H1 (cell line): ENCODE measurements around the gene TNIP1. TPM values are rescaled to one million over a fixed set of nuclear protein-coding genes. Genes with fewer than 3 reads are reported as not detected.

Experiments used
- ATF2 ChIP-seq: IDR thresholded peaks from 2 replicates; pipeline ENCODE4 v1.6.1; 2012; ENCODE audit warnings: low read length, inconsistent platforms
- PHF8 ChIP-seq: fragments of 200-600 bp; sonication (generic); conservative IDR thresholded peaks from 2 replicates; pipeline ENCODE4 v1.7.1; 2012; ENCODE audit warnings: low read depth, mild to moderate bottlenecking, inconsistent platforms, low read length, moderate library complexity
- RAD21 ChIP-seq, 2 experiments: IDR thresholded peaks in 1 of 2; conservative IDR thresholded peaks in 1 of 2; 2 replicates each; pipeline ENCODE4 v1.6.1; 2011; ENCODE audit warnings: low read depth in 2 of 2, low read length in 2 of 2, improper control_type of control experiment in 1 of 2, inconsistent platforms in 1 of 2, mild to moderate bottlenecking in 1 of 2, moderate library complexity in 1 of 2
- SAP30 ChIP-seq: fragments of 300-600 bp; sonication (generic); IDR thresholded peaks from 2 replicates; pipeline ENCODE4 v1.7.1; 2012; ENCODE audit warnings: low read length, moderate library complexity, mild to moderate bottlenecking, inconsistent platforms; ENCODE audit not compliant: insufficient read depth, insufficient replicate concordance
- SP2 ChIP-seq: IDR thresholded peaks from 2 replicates; pipeline ENCODE4 v1.6.1; 2012; ENCODE audit warnings: mild to moderate bottlenecking, low read length, inconsistent platforms
- TEAD4 ChIP-seq: IDR thresholded peaks from 2 replicates; pipeline ENCODE4 v1.6.1; 2012; ENCODE audit warnings: low read depth, low read length, inconsistent platforms, mixed read lengths
- polyA plus RNA-seq, 7 experiments: library from polyadenylated mRNA; depleted of rRNA in 3 of 7; stranded (reverse) in 5 of 7; unstranded in 2 of 7; fragments of >200 nt in 5 of 7; fragments of 200-250 nt in 2 of 7; gene quantifications; 1 replicate in 5 of 7; 2 replicates in 1 of 7; 4 replicates in 1 of 7; pipeline versions ENCODE4 v1.2.1 to v1.2.3, GENCODE V29; 2011 to 2013; ENCODE audit warnings: missing spikeins in 2 of 7, mixed read lengths in 2 of 7
- total RNA-seq: library from RNA; stranded (reverse); fragmentation: NEBNext Ultra II Directional; extraction: Animal tissue kit (Norgen Biotek cat#: 25700); gene quantifications from 2 replicates; pipeline ENCODE4 v1.2.1, GENCODE V29; 2021
- TF ChIP-seq, protein P1 (sequence below): fragments of 300-600 bp; sonication (generic); IDR thresholded peaks from 2 replicates; pipeline ENCODE4 v1.7.1; 2012; ENCODE audit warnings: low read length, moderate library complexity, mild to moderate bottlenecking, inconsistent platforms; ENCODE audit not compliant: insufficient replicate concordance

Gene TNIP1
- total and polyA plus RNA-seq, 2 of the 8 experiments (the other 6 are each of a cell fraction or from before 2014, with no cell fraction given) = 14.2 to 31.9 TPM

- TF ChIP-seq, protein P1, sequence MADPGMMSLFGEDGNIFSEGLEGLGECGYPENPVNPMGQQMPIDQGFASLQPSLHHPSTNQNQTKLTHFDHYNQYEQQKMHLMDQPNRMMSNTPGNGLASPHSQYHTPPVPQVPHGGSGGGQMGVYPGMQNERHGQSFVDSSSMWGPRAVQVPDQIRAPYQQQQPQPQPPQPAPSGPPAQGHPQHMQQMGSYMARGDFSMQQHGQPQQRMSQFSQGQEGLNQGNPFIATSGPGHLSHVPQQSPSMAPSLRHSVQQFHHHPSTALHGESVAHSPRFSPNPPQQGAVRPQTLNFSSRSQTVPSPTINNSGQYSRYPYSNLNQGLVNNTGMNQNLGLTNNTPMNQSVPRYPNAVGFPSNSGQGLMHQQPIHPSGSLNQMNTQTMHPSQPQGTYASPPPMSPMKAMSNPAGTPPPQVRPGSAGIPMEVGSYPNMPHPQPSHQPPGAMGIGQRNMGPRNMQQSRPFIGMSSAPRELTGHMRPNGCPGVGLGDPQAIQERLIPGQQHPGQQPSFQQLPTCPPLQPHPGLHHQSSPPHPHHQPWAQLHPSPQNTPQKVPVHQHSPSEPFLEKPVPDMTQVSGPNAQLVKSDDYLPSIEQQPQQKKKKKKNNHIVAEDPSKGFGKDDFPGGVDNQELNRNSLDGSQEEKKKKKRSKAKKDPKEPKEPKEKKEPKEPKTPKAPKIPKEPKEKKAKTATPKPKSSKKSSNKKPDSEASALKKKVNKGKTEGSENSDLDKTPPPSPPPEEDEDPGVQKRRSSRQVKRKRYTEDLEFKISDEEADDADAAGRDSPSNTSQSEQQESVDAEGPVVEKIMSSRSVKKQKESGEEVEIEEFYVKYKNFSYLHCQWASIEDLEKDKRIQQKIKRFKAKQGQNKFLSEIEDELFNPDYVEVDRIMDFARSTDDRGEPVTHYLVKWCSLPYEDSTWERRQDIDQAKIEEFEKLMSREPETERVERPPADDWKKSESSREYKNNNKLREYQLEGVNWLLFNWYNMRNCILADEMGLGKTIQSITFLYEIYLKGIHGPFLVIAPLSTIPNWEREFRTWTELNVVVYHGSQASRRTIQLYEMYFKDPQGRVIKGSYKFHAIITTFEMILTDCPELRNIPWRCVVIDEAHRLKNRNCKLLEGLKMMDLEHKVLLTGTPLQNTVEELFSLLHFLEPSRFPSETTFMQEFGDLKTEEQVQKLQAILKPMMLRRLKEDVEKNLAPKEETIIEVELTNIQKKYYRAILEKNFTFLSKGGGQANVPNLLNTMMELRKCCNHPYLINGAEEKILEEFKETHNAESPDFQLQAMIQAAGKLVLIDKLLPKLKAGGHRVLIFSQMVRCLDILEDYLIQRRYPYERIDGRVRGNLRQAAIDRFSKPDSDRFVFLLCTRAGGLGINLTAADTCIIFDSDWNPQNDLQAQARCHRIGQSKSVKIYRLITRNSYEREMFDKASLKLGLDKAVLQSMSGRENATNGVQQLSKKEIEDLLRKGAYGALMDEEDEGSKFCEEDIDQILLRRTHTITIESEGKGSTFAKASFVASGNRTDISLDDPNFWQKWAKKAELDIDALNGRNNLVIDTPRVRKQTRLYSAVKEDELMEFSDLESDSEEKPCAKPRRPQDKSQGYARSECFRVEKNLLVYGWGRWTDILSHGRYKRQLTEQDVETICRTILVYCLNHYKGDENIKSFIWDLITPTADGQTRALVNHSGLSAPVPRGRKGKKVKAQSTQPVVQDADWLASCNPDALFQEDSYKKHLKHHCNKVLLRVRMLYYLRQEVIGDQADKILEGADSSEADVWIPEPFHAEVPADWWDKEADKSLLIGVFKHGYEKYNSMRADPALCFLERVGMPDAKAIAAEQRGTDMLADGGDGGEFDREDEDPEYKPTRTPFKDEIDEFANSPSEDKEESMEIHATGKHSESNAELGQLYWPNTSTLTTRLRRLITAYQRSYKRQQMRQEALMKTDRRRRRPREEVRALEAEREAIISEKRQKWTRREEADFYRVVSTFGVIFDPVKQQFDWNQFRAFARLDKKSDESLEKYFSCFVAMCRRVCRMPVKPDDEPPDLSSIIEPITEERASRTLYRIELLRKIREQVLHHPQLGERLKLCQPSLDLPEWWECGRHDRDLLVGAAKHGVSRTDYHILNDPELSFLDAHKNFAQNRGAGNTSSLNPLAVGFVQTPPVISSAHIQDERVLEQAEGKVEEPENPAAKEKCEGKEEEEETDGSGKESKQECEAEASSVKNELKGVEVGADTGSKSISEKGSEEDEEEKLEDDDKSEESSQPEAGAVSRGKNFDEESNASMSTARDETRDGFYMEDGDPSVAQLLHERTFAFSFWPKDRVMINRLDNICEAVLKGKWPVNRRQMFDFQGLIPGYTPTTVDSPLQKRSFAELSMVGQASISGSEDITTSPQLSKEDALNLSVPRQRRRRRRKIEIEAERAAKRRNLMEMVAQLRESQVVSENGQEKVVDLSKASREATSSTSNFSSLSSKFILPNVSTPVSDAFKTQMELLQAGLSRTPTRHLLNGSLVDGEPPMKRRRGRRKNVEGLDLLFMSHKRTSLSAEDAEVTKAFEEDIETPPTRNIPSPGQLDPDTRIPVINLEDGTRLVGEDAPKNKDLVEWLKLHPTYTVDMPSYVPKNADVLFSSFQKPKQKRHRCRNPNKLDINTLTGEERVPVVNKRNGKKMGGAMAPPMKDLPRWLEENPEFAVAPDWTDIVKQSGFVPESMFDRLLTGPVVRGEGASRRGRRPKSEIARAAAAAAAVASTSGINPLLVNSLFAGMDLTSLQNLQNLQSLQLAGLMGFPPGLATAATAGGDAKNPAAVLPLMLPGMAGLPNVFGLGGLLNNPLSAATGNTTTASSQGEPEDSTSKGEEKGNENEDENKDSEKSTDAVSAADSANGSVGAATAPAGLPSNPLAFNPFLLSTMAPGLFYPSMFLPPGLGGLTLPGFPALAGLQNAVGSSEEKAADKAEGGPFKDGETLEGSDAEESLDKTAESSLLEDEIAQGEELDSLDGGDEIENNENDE = no peak
- TF ChIP-seq RAD21 (IDR thresholded peaks at IDR 0.05 in 1 of 2, conservative IDR thresholded peaks at IDR 0.05 in 1 of 2; ENCODE audit: low read depth in 2 of 2, low read length in 2 of 2) (no peak), PHF8 (no peak), ATF2 (no peak), SAP30 (no peak), TEAD4 (no peak), SP2 (no peak)
- TF ChIP-seq, all 59 proteins: peak for 0
Measured at GRCh38 chr5:151067632-151068432, 13.0 kb downstream of the TNIP1 start (continued).
